ENCODE results near the gene KRT6A.

Gene KRT6A

DNA sequence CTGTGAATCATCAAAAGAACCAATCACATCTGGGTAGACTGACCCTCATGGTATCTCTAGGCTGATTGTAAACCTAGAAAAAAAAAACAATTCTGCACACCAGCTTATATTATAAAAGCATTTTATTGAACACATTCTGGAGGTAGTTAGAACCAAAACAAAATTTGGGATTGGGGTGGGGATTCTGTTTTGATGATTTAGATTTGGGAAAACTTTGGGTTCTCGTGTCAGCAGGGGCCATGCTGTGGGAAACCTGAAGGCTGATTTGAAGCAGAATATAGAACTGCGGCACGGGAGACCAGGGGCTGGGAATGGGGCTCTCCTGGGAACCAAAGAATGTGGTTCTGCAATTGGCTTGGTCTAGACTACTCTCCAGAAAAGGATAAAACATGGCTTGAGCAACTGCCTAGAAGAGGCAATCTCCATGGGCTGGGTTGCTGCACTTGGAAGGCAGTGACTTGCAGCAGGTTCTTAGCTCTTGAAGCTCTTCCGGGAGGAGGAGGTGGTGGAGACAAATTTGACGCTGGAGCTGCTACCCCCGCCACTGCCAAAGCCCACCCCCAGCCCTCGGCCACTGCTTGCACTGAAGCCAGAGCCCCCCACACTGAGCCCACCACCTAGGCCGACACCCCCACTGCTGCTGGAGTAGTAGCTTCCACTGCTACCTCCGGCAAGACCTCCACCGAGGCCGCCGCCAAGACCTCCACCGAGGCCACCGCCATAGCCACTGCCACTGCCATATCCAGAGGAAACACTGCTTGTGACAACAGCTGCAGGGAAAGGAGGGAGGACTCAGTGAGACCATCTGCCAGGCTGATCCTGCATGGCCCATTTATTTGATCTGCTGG lies 21.6 kb upstream of the KRT6A start:
- peaks cover 15% of the 10 kb centered on the region for H3K27me3 ChIP-seq (ENCODE audit: insufficient read depth, low read length, poor library complexity)
- H3K4me3 ChIP-seq (ENCODE audit: low read depth in 1 of 2, low read length in 2 of 2): no peak overlapping the region
- H3K4me1 ChIP-seq (ENCODE audit: insufficient read depth, low read length): no peaks in the 10 kb centered on the region
- no peak overlapping the region for H3K4me2 ChIP-seq (ENCODE audit: insufficient read depth, low read length)
- no peak overlapping the region for H3K9ac ChIP-seq (ENCODE audit: low read depth, low read length)
- no peaks in the 10 kb centered on the region for H3K9me3 ChIP-seq (ENCODE audit: insufficient read depth, low read length, severe bottlenecking)
- no peaks in the 10 kb centered on the region for H4K20me1 ChIP-seq (ENCODE audit: insufficient read depth, low read length)
- H2AFZ ChIP-seq (ENCODE audit: low read depth, low read length): no peak overlapping the region
- no peak for DNase-seq
- no peak overlapping the region for H3K27ac ChIP-seq (ENCODE audit: low read length)
- no peaks in the 10 kb centered on the region for H3K36me3 ChIP-seq (ENCODE audit: insufficient read depth, low read length)
- no peak for ATAC-seq (ENCODE audit: insufficient read depth, low read depth)
- no peaks in the 10 kb centered on the region for H3K79me2 ChIP-seq (ENCODE audit: insufficient read depth, low read length)
- TF ChIP-seq, protein P1, sequence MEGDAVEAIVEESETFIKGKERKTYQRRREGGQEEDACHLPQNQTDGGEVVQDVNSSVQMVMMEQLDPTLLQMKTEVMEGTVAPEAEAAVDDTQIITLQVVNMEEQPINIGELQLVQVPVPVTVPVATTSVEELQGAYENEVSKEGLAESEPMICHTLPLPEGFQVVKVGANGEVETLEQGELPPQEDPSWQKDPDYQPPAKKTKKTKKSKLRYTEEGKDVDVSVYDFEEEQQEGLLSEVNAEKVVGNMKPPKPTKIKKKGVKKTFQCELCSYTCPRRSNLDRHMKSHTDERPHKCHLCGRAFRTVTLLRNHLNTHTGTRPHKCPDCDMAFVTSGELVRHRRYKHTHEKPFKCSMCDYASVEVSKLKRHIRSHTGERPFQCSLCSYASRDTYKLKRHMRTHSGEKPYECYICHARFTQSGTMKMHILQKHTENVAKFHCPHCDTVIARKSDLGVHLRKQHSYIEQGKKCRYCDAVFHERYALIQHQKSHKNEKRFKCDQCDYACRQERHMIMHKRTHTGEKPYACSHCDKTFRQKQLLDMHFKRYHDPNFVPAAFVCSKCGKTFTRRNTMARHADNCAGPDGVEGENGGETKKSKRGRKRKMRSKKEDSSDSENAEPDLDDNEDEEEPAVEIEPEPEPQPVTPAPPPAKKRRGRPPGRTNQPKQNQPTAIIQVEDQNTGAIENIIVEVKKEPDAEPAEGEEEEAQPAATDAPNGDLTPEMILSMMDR (IDR thresholded peaks at IDR 0.05; ENCODE audit: borderline replicate concordance, extremely low read depth, low read length, poor library complexity, severe bottlenecking): no peak
- no peak for TF ChIP-seq EZH2 (IDR thresholded peaks at IDR 0.05; ENCODE audit: borderline replicate concordance, low read depth, low read length, severe bottlenecking)

DNA sequence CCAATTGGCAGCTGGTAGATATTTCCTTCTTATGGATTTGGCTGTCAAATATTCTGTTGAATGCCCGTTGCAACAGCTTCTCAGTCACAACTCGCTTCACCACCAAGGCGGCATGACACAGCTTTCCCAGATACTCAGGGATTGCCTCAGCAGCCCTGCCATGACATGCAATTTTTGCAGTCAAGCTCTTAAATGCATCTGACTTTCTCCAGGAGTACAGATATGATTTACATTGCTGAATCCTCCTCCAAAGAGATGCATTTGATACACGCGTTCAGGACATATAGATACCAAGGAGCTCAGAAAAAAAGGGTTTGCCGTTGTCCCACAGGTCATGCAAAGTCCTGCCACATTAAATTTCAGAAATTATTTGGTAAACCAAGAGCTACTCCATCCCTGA lies 20.7 kb upstream of the KRT6A start:
- DNase-seq: no peak
- Histone ChIP-seq H3K9me3 (ENCODE audit: insufficient read depth, low read length, severe bottlenecking) (no peaks in the 10 kb centered on the region), H3K36me3 (ENCODE audit: insufficient read depth, low read length) (no peaks in the 10 kb centered on the region), H2AFZ (ENCODE audit: low read depth, low read length) (no peak overlapping the region), H3K4me2 (ENCODE audit: insufficient read depth, low read length) (no peak overlapping the region), H3K9ac (ENCODE audit: low read depth, low read length) (no peak overlapping the region), H3K4me1 (ENCODE audit: insufficient read depth, low read length) (no peaks in the 10 kb centered on the region), H3K27me3 (ENCODE audit: insufficient read depth, low read length, poor library complexity) (peaks cover 9% of the 10 kb centered on the region), H3K4me3 (ENCODE audit: low read depth in 1 of 2, low read length in 2 of 2) (no peak overlapping the region), H3K27ac (ENCODE audit: low read length) (no peak overlapping the region), H4K20me1 (ENCODE audit: insufficient read depth, low read length) (no peaks in the 10 kb centered on the region), H3K79me2 (ENCODE audit: insufficient read depth, low read length) (no peaks in the 10 kb centered on the region)
- TF ChIP-seq, protein P1 (IDR thresholded peaks at IDR 0.05; ENCODE audit: borderline replicate concordance, extremely low read depth, low read length, poor library complexity, severe bottlenecking): no peak
- no peak for TF ChIP-seq EZH2 (IDR thresholded peaks at IDR 0.05; ENCODE audit: borderline replicate concordance, low read depth, low read length, severe bottlenecking)
- ATAC-seq (ENCODE audit: insufficient read depth, low read depth): no peak

DNA sequence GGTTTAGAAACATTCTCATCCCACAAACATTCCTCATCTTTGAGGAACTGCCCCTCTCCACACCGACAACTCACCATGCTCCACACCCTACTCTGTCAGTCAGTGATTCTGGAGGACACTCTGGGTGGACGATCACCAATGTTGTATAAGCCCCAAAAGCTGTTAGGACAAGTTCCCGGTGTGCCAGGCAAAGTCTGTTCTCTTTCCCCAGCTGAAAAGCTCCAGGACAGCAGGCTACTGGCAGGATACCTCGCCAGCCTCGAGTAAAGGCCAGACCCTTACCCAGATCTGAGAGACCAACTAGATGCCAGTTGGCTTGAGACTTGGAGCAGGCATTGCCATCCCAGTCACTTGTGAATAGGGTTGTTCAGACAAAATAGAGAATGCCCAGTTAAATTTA lies 15.2 kb upstream of the KRT6A start:
- Histone ChIP-seq H4K20me1 (ENCODE audit: insufficient read depth, low read length) (no peaks in the 10 kb centered on the region), H3K27ac (ENCODE audit: low read length) (no peak overlapping the region), H3K9ac (ENCODE audit: low read depth, low read length) (no peak overlapping the region), H3K9me3 (ENCODE audit: insufficient read depth, low read length, severe bottlenecking) (no peaks in the 10 kb centered on the region), H3K4me2 (ENCODE audit: insufficient read depth, low read length) (no peak overlapping the region), H3K79me2 (ENCODE audit: insufficient read depth, low read length) (no peaks in the 10 kb centered on the region), H3K36me3 (ENCODE audit: insufficient read depth, low read length) (no peaks in the 10 kb centered on the region), H2AFZ (ENCODE audit: low read depth, low read length) (no peak overlapping the region), H3K27me3 (ENCODE audit: insufficient read depth, low read length, poor library complexity) (no peaks in the 10 kb centered on the region), H3K4me3 (ENCODE audit: low read depth in 1 of 2, low read length in 2 of 2) (no peak overlapping the region), H3K4me1 (ENCODE audit: insufficient read depth, low read length) (no peaks in the 10 kb centered on the region)
- TF ChIP-seq, protein P1 (IDR thresholded peaks at IDR 0.05; ENCODE audit: borderline replicate concordance, extremely low read depth, low read length, poor library complexity, severe bottlenecking): no peak
- no peak for TF ChIP-seq EZH2 (IDR thresholded peaks at IDR 0.05; ENCODE audit: borderline replicate concordance, low read depth, low read length, severe bottlenecking)
- ATAC-seq (ENCODE audit: insufficient read depth, low read depth) (no peak), DNase-seq (no peak)

Measured in DND-41 (cell line).